HepG2 (cell line): Measurements from ENCODE around the gene LILRB2. TPM values are rescaled to one million over a fixed set of nuclear protein-coding genes. Genes with fewer than 3 reads are reported as not detected.
"Not testable (repeated sequence)": the region's sequence is repeated elsewhere in the genome, so short reads cannot be mapped to it uniquely, and the experiment has no call there.

Experiments
- ATAC-seq: fragments of 200-7000 bp; cut with Tn5 transposase; 3 replicates; pipeline ENCODE4 v1.9.1; 2020; ENCODE audit warnings: mild to moderate bottlenecking, moderate library complexity
- BruUV-seq: library from RNA; stranded (reverse); fragments of 400-500 nt; replicated peaks from 2 replicates; lab custom pipeline; 2021; lab: Mats Ljungman, UMichigan
- CTCF ChIA-PET: fragments of 300-600 bp; formaldehyde crosslinking; extraction: SDS; loops from one replicate; lab custom pipeline; 2021; ENCODE audit warnings: low total read pairs, inconsistent platforms, low intra/inter-chr PET ratio; lab: Yijun Ruan, JAX
- POLR2A ChIA-PET: fragments of 350-600 bp; sonication (Branson Sonifier 250); formaldehyde crosslinking; loops from one replicate; lab custom pipeline; 2020; ENCODE audit warnings: antibody characterized with exemption, inconsistent platforms; lab: Yijun Ruan, JAX
- DNase-seq: peaks from one replicate; pipeline ENCODE4 v3.0.0-alpha.2; 2015; ENCODE audit warnings: low spot score
- FAIRE-seq: peaks from 3 replicates; lab custom pipeline; 2011; peaks lifted over from hg19 to GRCh38; lab: Jason Lieb, UNC
- H2AFZ ChIP-seq: one replicate; pipeline ENCODE4 v1.6.1; 2011; ENCODE audit warnings: low read length, inconsistent platforms
- H3K27ac ChIP-seq: fragments of 300-600 bp; 3 replicates; pipeline ENCODE4 v1.8.0; 2011; ENCODE audit warnings: mixed run types, mild to moderate bottlenecking, mixed read lengths, low read length, inconsistent platforms; ENCODE audit not compliant: insufficient read depth; ENCODE audit errors: extremely low read length
- H3K27me3 ChIP-seq, 2 experiments: fragments of 200-600 bp in 1 of 2; 2 replicates in 1 of 2; 3 replicates in 1 of 2; pipeline versions ENCODE4 v1.6.0 to v1.8.0; 2011; ENCODE audit warnings: low read length in 2 of 2, mild to moderate bottlenecking in 2 of 2, moderate library complexity in 2 of 2, inconsistent platforms in 1 of 2; ENCODE audit not compliant: insufficient read depth in 2 of 2, control insufficient read depth in 1 of 2
- H3K36me3 ChIP-seq, 2 experiments: fragments of 200-600 bp in 1 of 2; replicated peaks in 1 of 2; 2 replicates in 1 of 2; 3 replicates in 1 of 2; pipeline versions ENCODE4 v1.5.1 to v1.8.0; 2011; ENCODE audit warnings: low read length in 2 of 2, inconsistent platforms in 1 of 2; ENCODE audit not compliant: insufficient read depth in 2 of 2, control insufficient read depth in 1 of 2
- H3K4me1 ChIP-seq: 2 replicates; pipeline ENCODE4 v1.5.1; 2012; ENCODE audit warnings: low read length, inconsistent platforms; ENCODE audit not compliant: insufficient read depth
- H3K4me2 ChIP-seq: 2 replicates; pipeline ENCODE4 v1.6.0; 2011; ENCODE audit warnings: low read depth, low read length, inconsistent platforms
- H3K4me3 ChIP-seq, 3 experiments: fragments of 200-600 bp in 1 of 3; sonication (generic), shearing (Covaris generic) in 1 of 3; replicated peaks in 1 of 3; 2 replicates each; pipeline ENCODE4 v1.5.1; 2011 to 2016; ENCODE audit warnings: low read length in 3 of 3, inconsistent platforms in 2 of 3, low read depth in 2 of 3, mild to moderate bottlenecking in 2 of 3, control low read depth in 1 of 3, mixed read lengths in 1 of 3; ENCODE audit not compliant: insufficient read depth in 1 of 3
- H3K79me2 ChIP-seq: one replicate; pipeline ENCODE4 v1.6.1; 2011; ENCODE audit warnings: low read length, inconsistent platforms; ENCODE audit not compliant: insufficient read depth
- H3K9ac ChIP-seq: 2 replicates; pipeline ENCODE4 v1.6.0; 2011; ENCODE audit warnings: mild to moderate bottlenecking, low read depth, low read length, inconsistent platforms; ENCODE audit not compliant: insufficient read depth
- H3K9me3 ChIP-seq: 2 replicates; pipeline ENCODE4 v1.5.1; 2012; ENCODE audit warnings: mild to moderate bottlenecking, low read length
- H4K20me1 ChIP-seq: 2 replicates; pipeline ENCODE4 v1.6.0; 2011; ENCODE audit warnings: inconsistent platforms, mild to moderate bottlenecking, low read length, moderate library complexity; ENCODE audit not compliant: insufficient read depth
- ARHGAP35 ChIP-seq: sonication (generic); formaldehyde crosslinking; IDR thresholded peaks from 2 replicates; pipeline ENCODE4 v1.9.0; 2022; ENCODE audit warnings: mild to moderate bottlenecking, inconsistent platforms, moderate library complexity, missing genetic modification reagents, borderline replicate concordance
- EZH2 ChIP-seq: conservative IDR thresholded peaks from 2 replicates; pipeline ENCODE4 v1.6.1; 2012; ENCODE audit warnings: mild to moderate bottlenecking, low read depth, low read length, moderate library complexity
- FOXP4 ChIP-seq: sonication (generic); formaldehyde crosslinking; IDR thresholded peaks from 2 replicates; pipeline ENCODE4 v1.4.0; 2020; ENCODE audit warnings: missing genetic modification reagents
- GABPA ChIP-seq, 2 experiments: IDR thresholded peaks; 2 replicates each; pipeline ENCODE4 v1.6.1; 2011 to 2016; ENCODE audit warnings: low read depth in 2 of 2, low read length in 1 of 2, missing biosample characterization in 1 of 2, missing genetic modification characterization in 1 of 2
- MTF2 ChIP-seq: sonication (generic); formaldehyde crosslinking; IDR thresholded peaks from 2 replicates; pipeline ENCODE4 v1.5.0; 2020; ENCODE audit warnings: missing genetic modification reagents, borderline replicate concordance
- ZNF33A ChIP-seq: sonication (generic); formaldehyde crosslinking; IDR thresholded peaks from 2 replicates; pipeline ENCODE4 v1.5.1; 2020; ENCODE audit warnings: missing genetic modification reagents, mild to moderate bottlenecking, moderate library complexity, borderline replicate concordance
- ZNF546 ChIP-seq: sonication (generic); formaldehyde crosslinking; conservative IDR thresholded peaks from 2 replicates; pipeline ENCODE4 v1.8.1; 2023; ENCODE audit warnings: mild to moderate bottlenecking, missing genetic modification reagents
- ZNF740 ChIP-seq: sonication (generic); formaldehyde crosslinking; IDR thresholded peaks from 2 replicates; pipeline ENCODE4 v1.4.0; 2020; ENCODE audit warnings: missing genetic modification reagents
- WGBS: methylation state at CpG from one replicate; pipeline ENCODE4 v1.1.6; 2017; ENCODE audit warnings: low lambda C conversion rate; 5-methylcytosine and 5-hydroxymethylcytosine counted together
- in situ Hi-C: cut with HindIII; loops from 2 replicates; pipeline ENCODE4 v1.10.0; 2017; ENCODE audit warnings: low pct_unique_long_range_greater_than_20kb; ENCODE audit not compliant: extremely low pct_ligation_motif_present
- intact Hi-C: fragments of 100-400 bp; cut with micrococcal nuclease; formaldehyde crosslinking; loops from one replicate; pipeline ENCODE4 v1.10.0; 2022; ENCODE audit not compliant: unreplicated experiment
- polyA plus RNA-seq, 8 experiments: library from polyadenylated mRNA; depleted of rRNA in 3 of 8; stranded (reverse) in 7 of 8; unstranded in 1 of 8; fragments of >200 nt; fragmentation: Illumina TruSeq in 4 of 8; extraction: Trizol in 4 of 8; gene quantifications; 2 replicates each; pipeline versions ENCODE4 v1.2.1 to v1.2.3, GENCODE V29; 2011 to 2016; ENCODE audit warnings: low read depth in 4 of 8, missing spikeins in 1 of 8, mixed read lengths in 1 of 8; ENCODE audit not compliant: insufficient read depth in 1 of 8
- total RNA-seq, 5 experiments: library from RNA; depleted of rRNA; stranded (reverse); fragments of >200 nt; fragmentation: Illumina TruSeq; extraction: Trizol; gene quantifications; 2 replicates each; pipeline ENCODE4 v1.2.3, GENCODE V29; 2016; ENCODE audit warnings: low read depth in 1 of 5

The LILRB2 gene
- total and polyA plus RNA-seq, 2 of the 13 experiments (the other 11 are each of a cell fraction or from before 2014, with no cell fraction given), result not detected

GRCh38 chr19:54279406-54279962, 1.4 kb downstream of the LILRB2 start:
- in situ Hi-C loops, result no loop called here
- no peaks in the 10 kb centered on the region for H3K4me1 ChIP-seq
- no peak for TF ChIP-seq ZNF740
- no peak for TF ChIP-seq MTF2 (CRISPR knock-in tag)
- TF ChIP-seq ZNF546 (CRISPR knock-in tag), result no peak
- no peak for TF ChIP-seq FOXP4 (CRISPR knock-in tag)
- TF ChIP-seq EZH2, result no peak
- TF ChIP-seq ARHGAP35 (CRISPR knock-in tag), result no peak
- TF ChIP-seq ZNF33A (CRISPR knock-in tag), result no peak
- TF ChIP-seq GABPA (IDR thresholded peaks at IDR 0.05; ENCODE audit: low read depth, low read length), result no peak
- no peak for TF ChIP-seq GABPA (CRISPR knock-in tag; IDR thresholded peaks at IDR 0.05; ENCODE audit: low read depth)
- ATAC-seq (no peak), DNase-seq (no peak), FAIRE-seq (no peak)
- POLR2A ChIA-PET, result no interaction called here
- H3K4me2 ChIP-seq, result no peak overlapping the region
- no peaks in the 10 kb centered on the region for H3K9me3 ChIP-seq
- no peak overlapping the region for H2AFZ ChIP-seq
- intact Hi-C loops, result no loop called here
- BruUV-seq, result no TSS peak
- H4K20me1 ChIP-seq, result no peaks in the 10 kb centered on the region
- H3K4me3 ChIP-seq, result no peak overlapping the region
- no peaks in the 10 kb centered on the region for H3K79me2 ChIP-seq
- H3K27ac ChIP-seq, result no peak overlapping the region
- H3K9ac ChIP-seq, result no peak overlapping the region
- CTCF ChIA-PET, result no interaction called here
- H3K27me3 ChIP-seq, result peaks cover 4 to 48% of the 10 kb centered on the region in 2 experiments; a peak in 4 of 5 replicates
- 0% methylated on average over 3 of the region's 18 CpGs for WGBS
- no peaks in the 10 kb centered on the region for H3K36me3 ChIP-seq

- intact Hi-C loops, POLR2A ChIA-PET, ATAC-seq, H3K9me3 ChIP-seq, H3K9ac ChIP-seq, H3K79me2 ChIP-seq, in situ Hi-C loops, CTCF ChIA-PET, H4K20me1 ChIP-seq, H3K4me2 ChIP-seq, H3K4me1 ChIP-seq, H3K36me3 ChIP-seq, H3K27ac ChIP-seq, H2AFZ ChIP-seq, BruUV-seq, DNase-seq, H3K4me3 ChIP-seq, FAIRE-seq: not testable (repeated sequence)
- WGBS, result 8% methylated on average over 5 of the region's 15 CpGs
- H3K27me3 ChIP-seq, result peaks cover 4 to 43% of the 10 kb centered on the region in 2 experiments; a peak in 4 of 5 replicates
Observed at GRCh38 chr19:54278571-54279195, 2.2 kb downstream of the LILRB2 start.

- in situ Hi-C loops, H2AFZ ChIP-seq, H4K20me1 ChIP-seq, H3K9ac ChIP-seq, H3K4me2 ChIP-seq, DNase-seq, FAIRE-seq, H3K4me1 ChIP-seq, H3K4me3 ChIP-seq, H3K36me3 ChIP-seq, POLR2A ChIA-PET, intact Hi-C loops, H3K9me3 ChIP-seq, BruUV-seq, CTCF ChIA-PET, H3K79me2 ChIP-seq, H3K27ac ChIP-seq, ATAC-seq: not testable (repeated sequence)
- 2% methylated on average over 11 of the region's 13 CpGs for whole genome bisulfite sequencing
- peaks cover 4 to 37% of the 10 kb centered on the region in 2 experiments; a peak in 4 of 5 replicates for H3K27me3 ChIP-seq
Observed at GRCh38 chr19:54278056-54278455, 2.9 kb downstream of the LILRB2 start.
